HL-60/S4 (cell line): Measurements from ENCODE around the gene GPX7.

Experiments
- in situ Hi-C: fragments of 300-500 bp; cut with MboI; formaldehyde crosslinking; loops from 2 replicates; pipeline ENCODE4 v1.14.3; 2022; ENCODE audit warnings: low sequenced_read_pairs

The GPX7 gene

GRCh38 chr1:52585474-52585873 is 16.7 kb upstream of the GPX7 start:
- in situ Hi-C loops = no loop called here

GRCh38 chr1:52588027-52588426 is 14.1 kb upstream of the GPX7 start:
- in situ Hi-C loops = no loop called here

- in situ Hi-C loops = no loop called here
These were observed 13.6 kb upstream of the GPX7 start for GRCh38 chr1:52588535-52588934.

- in situ Hi-C loops = no loop called here
These were observed 11.9 kb upstream of the GPX7 start for GRCh38 chr1:52590266-52590665.

GRCh38 chr1:52592637-52593323 is 9.4 kb upstream of the GPX7 start:
- in situ Hi-C loops = no loop called here

- in situ Hi-C loops = no loop called here
These were observed 8.7 kb upstream of the GPX7 start for GRCh38 chr1:52593495-52593894.

GRCh38 chr1:52595061-52595460 is 7.1 kb upstream of the GPX7 start:
- in situ Hi-C loops = no loop called here

GRCh38 chr1:52597912-52598311 is 4.3 kb upstream of the GPX7 start:
- in situ Hi-C loops = no loop called here

- in situ Hi-C loops = no loop called here
These were observed 3.4 kb upstream of the GPX7 start for GRCh38 chr1:52598729-52599128.

- in situ Hi-C loops = no loop called here
These were observed 2.9 kb upstream of the GPX7 start for GRCh38 chr1:52599236-52599635.

GRCh38 chr1:52600533-52601179 is 1.5 kb upstream of the GPX7 start:
- in situ Hi-C loops = no loop called here

GRCh38 chr1:52601519-52601918 is 652 bp upstream of the GPX7 start:
- in situ Hi-C loops = no loop called here

- in situ Hi-C loops = no loop called here
These were observed 857 bp downstream of the GPX7 start for GRCh38 chr1:52602856-52603600.

GRCh38 chr1:52603630-52604029 is 1.5 kb downstream of the GPX7 start:
- in situ Hi-C loops = no loop called here

GRCh38 chr1:52604063-52604770 is 2.0 kb downstream of the GPX7 start:
- in situ Hi-C loops = no loop called here

- in situ Hi-C loops = no loop called here
These were observed 11.6 kb downstream of the GPX7 start for GRCh38 chr1:52613636-52614373.

GRCh38 chr1:52614671-52615070 is 12.5 kb downstream of the GPX7 start:
- in situ Hi-C loops = no loop called here

GRCh38 chr1:52615489-52616042 is 13.4 kb downstream of the GPX7 start:
- in situ Hi-C loops = no loop called here

- in situ Hi-C loops = no loop called here
These were observed 19.8 kb downstream of the GPX7 start for GRCh38 chr1:52621950-52622349.

- in situ Hi-C loops = no loop called here
These were observed 21.6 kb downstream of the GPX7 start for GRCh38 chr1:52623812-52624211.
